Spleen (tissue), 11 donors: ENCODE results near the gene AP3B1. TPM values are rescaled to one million over a fixed set of nuclear protein-coding genes. Genes with fewer than 3 reads are reported as not detected.

Source experiments
- DNase-seq: peaks from one replicate; pipeline ENCODE4 v3.0.0-alpha.2; 2020
- H3K27ac ChIP-seq, 8 donors: fragments of 200-600 bp; sonication (generic) in 7 of 8; 1 replicate in 4 of 8; 2 replicates in 4 of 8; pipeline versions ENCODE4 v1.5.0 to v1.8.0; 2016 to 2021; ENCODE audit warnings: inconsistent platforms in 4 of 8, mild to moderate bottlenecking in 4 of 8, moderate library complexity in 1 of 8
- H3K27me3 ChIP-seq, 7 donors: fragments of 200-600 bp; sonication (generic) in 6 of 7; replicated peaks in 1 of 7; 1 replicate in 4 of 7; 2 replicates in 3 of 7; pipeline versions ENCODE4 v1.5.0 to v1.8.0; 2016 to 2021; ENCODE audit warnings: inconsistent platforms in 3 of 7, mild to moderate bottlenecking in 1 of 7
- H3K36me3 ChIP-seq, 6 donors: fragments of 200-600 bp; sonication (generic) in 5 of 6; 1 replicate in 4 of 6; 2 replicates in 2 of 6; pipeline versions ENCODE4 v1.5.0 to v1.8.0; 2016 to 2021; ENCODE audit warnings: inconsistent platforms in 2 of 6
- H3K4me1 ChIP-seq, 6 donors: fragments of 200-600 bp; sonication (generic) in 5 of 6; 1 replicate in 3 of 6; 2 replicates in 3 of 6; pipeline versions ENCODE4 v1.5.0 to v1.8.0; 2016 to 2021; ENCODE audit warnings: inconsistent platforms in 3 of 6
- H3K4me3 ChIP-seq, 8 donors: fragments of 200-600 bp; sonication (generic) in 7 of 8; 1 replicate in 4 of 8; 2 replicates in 4 of 8; pipeline versions ENCODE4 v1.5.0 to v1.8.0; 2016 to 2021; ENCODE audit warnings: inconsistent platforms in 4 of 8, mild to moderate bottlenecking in 4 of 8, moderate library complexity in 2 of 8
- H3K9me3 ChIP-seq, 8 donors: fragments of 200-600 bp; sonication (generic) in 7 of 8; 1 replicate in 4 of 8; 2 replicates in 4 of 8; pipeline versions ENCODE4 v1.5.0 to v1.8.0; 2016 to 2021; ENCODE audit warnings: inconsistent platforms in 4 of 8
- CTCF ChIP-seq, 11 experiments: fragments of 200-600 bp in 7 of 11; fragments of 450-650 bp in 4 of 11; sonication (generic) in 4 of 11; IDR thresholded peaks in 8 of 11; conservative IDR thresholded peaks in 3 of 11; 1 replicate in 7 of 11; 2 replicates in 4 of 11; pipeline versions ENCODE4 v1.4.0 to v1.8.0; 2016 to 2021; ENCODE audit warnings: antibody characterized with exemption in 11 of 11, inconsistent platforms in 4 of 11, mild to moderate bottlenecking in 1 of 11
- POLR2A ChIP-seq, 3 donors: fragments of 450-650 bp; IDR thresholded peaks; one replicate each; pipeline ENCODE4 v1.5.1; 2017; ENCODE audit warnings: antibody characterized with exemption in 3 of 3, mild to moderate bottlenecking in 1 of 3
- POLR2AphosphoS5 ChIP-seq, 3 donors: sonication (generic); formaldehyde crosslinking; IDR thresholded peaks; one replicate each; pipeline ENCODE4 v1.5.1; 2017; ENCODE audit warnings: antibody characterized with exemption in 3 of 3
- WGBS, 5 donors: extraction: QIAGEN DNeasy Blood & Tissue Kit in 3 of 5; methylation state at CpG; one replicate each; pipeline versions ENCODE4 v1.1.5 to v1.1.7; 2013 to 2018; 5-methylcytosine and 5-hydroxymethylcytosine counted together
- intact Hi-C: fragments of 100-400 bp; cut with DNase I; formaldehyde crosslinking; loops from one replicate; pipeline ENCODE4 v1.15.0; 2023; ENCODE audit warnings: low total_unique reads
- polyA plus RNA-seq, 3 donors: library from polyadenylated mRNA; stranded (reverse); fragments of 200-250 nt; gene quantifications; one replicate each; pipeline ENCODE4 v1.2.1, GENCODE V29; 2013
- total RNA-seq, 7 donors: library from RNA; depleted of rRNA in 3 of 7; stranded (reverse); fragments of >200 nt in 3 of 7; fragmentation: NEBNext Ultra II Directional in 4 of 7; extraction: Animal tissue kit (Norgen Biotek cat#: 25700) in 4 of 7; gene quantifications; one replicate each; pipeline versions ENCODE4 v1.1.0 to v1.2.1, GENCODE V29; 2016 to 2021
- donor health status: healthy with polysubstance abuse.
- donor health status: DM: no; HTN: no; CAD: no; lungs with moderate emphysema.
- donor health status: DM: no; HTN: no; CAD: no.
- donor health status: Bipolar disorder and iron deficiency.
- donor health status: healthy.
- donor health status: DM: no; HTN: no; CAD: no.
- donor health status: DM: yes; HTN: yes; CAD: no.

AP3B1 gene
- total and polyA plus RNA-seq, 10 donors, result 27.9 to 76.2 (median 48.2) TPM

GRCh38 chr5:78157001-78157400 lies 137.5 kb downstream of the AP3B1 start:
- intact Hi-C loops, result no loop called here
- TF ChIP-seq CTCF (IDR thresholded peaks at IDR 0.05 in 8 of 11, conservative IDR thresholded peaks at IDR 0.05 in 3 of 11) (no peak), POLR2AphosphoS5 (IDR thresholded peaks at IDR 0.05) (no peak), POLR2A (IDR thresholded peaks at IDR 0.05) (no peak)
- Histone ChIP-seq H3K4me3 (no peak overlapping the region), H3K4me1 (no peaks in the 10 kb centered on the region), H3K9me3 (peaks cover 0 to 7% (median 0%) of the 10 kb centered on the region in 8 donors), H3K36me3 (peaks cover 0 to 82% (median 29%) of the 10 kb centered on the region in 6 donors), H3K27me3 (no peaks in the 10 kb centered on the region), H3K27ac (no peak overlapping the region)
- 94 to 100% (median 100%) methylated on average over 1 of the region's 1 CpG for WGBS, 5 donors
- no peak for DNase-seq

GRCh38 chr5:78151594-78152271 lies 142.8 kb downstream of the AP3B1 start:
- DNase-seq, result no peak
- Histone ChIP-seq H3K36me3 (peaks cover 0 to 79% (median 31%) of the 10 kb centered on the region in 6 donors), H3K4me1 (no peaks in the 10 kb centered on the region), H3K27me3 (no peaks in the 10 kb centered on the region), H3K9me3 (peaks cover 0 to 7% (median 0%) of the 10 kb centered on the region in 8 donors), H3K4me3 (no peak overlapping the region), H3K27ac (no peak overlapping the region)
- intact Hi-C loops, result no loop called here
- 79 to 93% (median 89%) methylated on average over 2 to 3 of the region's 3 CpGs for WGBS, 5 donors
- no peak for TF ChIP-seq POLR2A (IDR thresholded peaks at IDR 0.05)
- TF ChIP-seq CTCF (IDR thresholded peaks at IDR 0.05 in 8 of 11, conservative IDR thresholded peaks at IDR 0.05 in 3 of 11), result no peak
- no peak for TF ChIP-seq POLR2AphosphoS5 (IDR thresholded peaks at IDR 0.05)

GRCh38 chr5:78137290-78137689 lies 157.2 kb downstream of the AP3B1 start:
- WGBS, 5 donors, result 62 to 82% (median 79%) methylated on average over 1 of the region's 1 CpG
- no peak overlapping the region for H3K4me3 ChIP-seq
- H3K27me3 ChIP-seq, result no peaks in the 10 kb centered on the region
- H3K9me3 ChIP-seq, result no peaks in the 10 kb centered on the region
- H3K4me1 ChIP-seq, result no peaks in the 10 kb centered on the region
- TF ChIP-seq POLR2A (IDR thresholded peaks at IDR 0.05), result no peak
- peaks cover 3 to 76% (median 11%) of the 10 kb centered on the region in 6 donors for H3K36me3 ChIP-seq
- no peak for DNase-seq
- H3K27ac ChIP-seq, result no peak overlapping the region
- intact Hi-C loops, result no loop called here

DNA sequence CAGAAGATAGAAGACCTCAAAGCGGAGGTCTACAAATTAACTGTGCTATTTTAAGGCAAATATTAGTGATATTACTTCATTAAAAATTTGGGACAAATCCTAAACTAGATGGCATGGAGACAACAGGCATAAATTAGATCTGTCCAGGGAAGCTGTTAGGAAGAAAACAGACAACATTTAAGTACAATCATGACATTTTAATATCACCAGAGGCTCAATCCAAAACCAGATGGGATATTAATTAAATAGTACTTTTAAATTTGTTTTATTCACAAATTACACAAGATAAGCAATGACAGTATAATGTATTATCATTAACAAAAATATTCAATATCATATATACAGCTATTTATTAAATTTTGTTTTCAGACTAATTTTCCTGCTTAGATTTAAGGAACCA lies 161.1 kb downstream of the AP3B1 start:
- DNase-seq, result no peak
- H3K4me3 ChIP-seq, result no peak overlapping the region
- no peaks in the 10 kb centered on the region for H3K27me3 ChIP-seq
- H3K9me3 ChIP-seq, result no peaks in the 10 kb centered on the region
- peaks cover 0 to 55% (median 3%) of the 10 kb centered on the region in 6 donors for H3K36me3 ChIP-seq
- no peak overlapping the region for H3K27ac ChIP-seq
- intact Hi-C loops, result no loop called here
- TF ChIP-seq POLR2AphosphoS5 (IDR thresholded peaks at IDR 0.05) (no peak), CTCF (IDR thresholded peaks at IDR 0.05 in 8 of 11, conservative IDR thresholded peaks at IDR 0.05 in 3 of 11) (no peak), POLR2A (IDR thresholded peaks at IDR 0.05) (no peak)
- 97 to 100% (median 100%) methylated on average over 1 of the region's 1 CpG for WGBS, 5 donors
- H3K4me1 ChIP-seq, result no peaks in the 10 kb centered on the region
